Chondrocyte (in vitro differentiated cells): ENCODE measurements around the gene PLEKHG2. TPM values are rescaled to one million over a fixed set of nuclear protein-coding genes. Genes with fewer than 3 reads are reported as not detected.

Experiments
- DNase-seq: peaks from one replicate; pipeline ENCODE4 v3.0.0; 2021; ENCODE audit warnings: mixed read lengths, low spot score
- H3K27ac Mint-ChIP-seq: one replicate; pipeline ENCODE4 v1.8.0; 2021; ENCODE audit warnings: mild to moderate bottlenecking, moderate library complexity, mixed read lengths; ENCODE audit not compliant: unreplicated experiment
- H3K27me3 Mint-ChIP-seq: 2 replicates; pipeline ENCODE4 v1.8.0; 2021; ENCODE audit warnings: low read depth, mixed read lengths
- H3K36me3 Mint-ChIP-seq: 2 replicates; pipeline ENCODE4 v1.8.0; 2021; ENCODE audit warnings: low read depth, mixed read lengths
- H3K4me1 Mint-ChIP-seq: 2 replicates; pipeline ENCODE4 v1.8.0; 2021; ENCODE audit warnings: low read depth, mild to moderate bottlenecking, mixed read lengths
- H3K4me3 Mint-ChIP-seq: one replicate; pipeline ENCODE4 v1.8.0; 2021; ENCODE audit warnings: mild to moderate bottlenecking, moderate library complexity, mixed read lengths; ENCODE audit not compliant: unreplicated experiment
- H3K9me3 Mint-ChIP-seq: 2 replicates; pipeline ENCODE4 v1.8.0; 2021; ENCODE audit warnings: low read depth, mixed read lengths
- total RNA-seq: library from RNA; stranded (reverse); gene quantifications from 3 replicates; pipeline ENCODE4 v1.2.1, GENCODE V29; 2021
- TF ChIP-seq, protein P1 (sequence below): fragments of 200-600 bp; sonication (generic); IDR thresholded peaks from 2 replicates; pipeline ENCODE4 v1.5.0; 2021; ENCODE audit warnings: antibody characterized with exemption, mild to moderate bottlenecking, moderate library complexity

The PLEKHG2 gene
- total RNA-seq, 1 donor from 2014 or later = 150 TPM

DNA sequence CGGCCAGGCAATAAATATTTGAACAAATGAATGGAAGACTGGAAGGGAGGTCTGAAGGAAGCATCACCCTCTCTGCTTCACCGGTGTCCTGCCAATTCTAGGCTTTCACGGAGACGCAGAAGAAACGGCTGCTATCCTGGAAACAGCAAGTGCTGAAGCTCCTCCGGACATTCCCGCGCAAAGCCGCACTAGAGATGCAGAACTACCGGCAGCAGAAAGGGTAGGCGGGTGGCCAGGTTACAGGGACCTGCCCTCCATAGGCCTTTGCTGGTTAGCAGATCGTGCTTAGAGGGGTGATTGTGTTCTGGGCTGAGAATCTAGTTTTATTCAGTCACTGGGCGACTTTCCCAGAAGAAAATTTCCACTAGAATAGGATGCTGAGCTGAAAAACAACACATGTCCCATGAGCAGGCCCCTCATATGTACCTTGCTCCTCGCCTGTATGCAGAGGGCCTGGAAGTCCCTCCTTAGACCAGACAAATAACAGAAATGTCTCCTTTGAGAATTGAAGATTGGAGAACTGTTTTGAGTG, 32.5 kb upstream of the PLEKHG2 start:
- H3K36me3 Mint-ChIP-seq = peaks cover 51% of the 10 kb centered on the region
- no peak overlapping the region for H3K4me3 Mint-ChIP-seq
- H3K27ac Mint-ChIP-seq = no peak overlapping the region
- TF ChIP-seq, protein P1, sequence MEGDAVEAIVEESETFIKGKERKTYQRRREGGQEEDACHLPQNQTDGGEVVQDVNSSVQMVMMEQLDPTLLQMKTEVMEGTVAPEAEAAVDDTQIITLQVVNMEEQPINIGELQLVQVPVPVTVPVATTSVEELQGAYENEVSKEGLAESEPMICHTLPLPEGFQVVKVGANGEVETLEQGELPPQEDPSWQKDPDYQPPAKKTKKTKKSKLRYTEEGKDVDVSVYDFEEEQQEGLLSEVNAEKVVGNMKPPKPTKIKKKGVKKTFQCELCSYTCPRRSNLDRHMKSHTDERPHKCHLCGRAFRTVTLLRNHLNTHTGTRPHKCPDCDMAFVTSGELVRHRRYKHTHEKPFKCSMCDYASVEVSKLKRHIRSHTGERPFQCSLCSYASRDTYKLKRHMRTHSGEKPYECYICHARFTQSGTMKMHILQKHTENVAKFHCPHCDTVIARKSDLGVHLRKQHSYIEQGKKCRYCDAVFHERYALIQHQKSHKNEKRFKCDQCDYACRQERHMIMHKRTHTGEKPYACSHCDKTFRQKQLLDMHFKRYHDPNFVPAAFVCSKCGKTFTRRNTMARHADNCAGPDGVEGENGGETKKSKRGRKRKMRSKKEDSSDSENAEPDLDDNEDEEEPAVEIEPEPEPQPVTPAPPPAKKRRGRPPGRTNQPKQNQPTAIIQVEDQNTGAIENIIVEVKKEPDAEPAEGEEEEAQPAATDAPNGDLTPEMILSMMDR = no peak
- H3K27me3 Mint-ChIP-seq = no peaks in the 10 kb centered on the region
- DNase-seq = no peak
- H3K4me1 Mint-ChIP-seq = no peaks in the 10 kb centered on the region
- H3K9me3 Mint-ChIP-seq = no peaks in the 10 kb centered on the region

DNA sequence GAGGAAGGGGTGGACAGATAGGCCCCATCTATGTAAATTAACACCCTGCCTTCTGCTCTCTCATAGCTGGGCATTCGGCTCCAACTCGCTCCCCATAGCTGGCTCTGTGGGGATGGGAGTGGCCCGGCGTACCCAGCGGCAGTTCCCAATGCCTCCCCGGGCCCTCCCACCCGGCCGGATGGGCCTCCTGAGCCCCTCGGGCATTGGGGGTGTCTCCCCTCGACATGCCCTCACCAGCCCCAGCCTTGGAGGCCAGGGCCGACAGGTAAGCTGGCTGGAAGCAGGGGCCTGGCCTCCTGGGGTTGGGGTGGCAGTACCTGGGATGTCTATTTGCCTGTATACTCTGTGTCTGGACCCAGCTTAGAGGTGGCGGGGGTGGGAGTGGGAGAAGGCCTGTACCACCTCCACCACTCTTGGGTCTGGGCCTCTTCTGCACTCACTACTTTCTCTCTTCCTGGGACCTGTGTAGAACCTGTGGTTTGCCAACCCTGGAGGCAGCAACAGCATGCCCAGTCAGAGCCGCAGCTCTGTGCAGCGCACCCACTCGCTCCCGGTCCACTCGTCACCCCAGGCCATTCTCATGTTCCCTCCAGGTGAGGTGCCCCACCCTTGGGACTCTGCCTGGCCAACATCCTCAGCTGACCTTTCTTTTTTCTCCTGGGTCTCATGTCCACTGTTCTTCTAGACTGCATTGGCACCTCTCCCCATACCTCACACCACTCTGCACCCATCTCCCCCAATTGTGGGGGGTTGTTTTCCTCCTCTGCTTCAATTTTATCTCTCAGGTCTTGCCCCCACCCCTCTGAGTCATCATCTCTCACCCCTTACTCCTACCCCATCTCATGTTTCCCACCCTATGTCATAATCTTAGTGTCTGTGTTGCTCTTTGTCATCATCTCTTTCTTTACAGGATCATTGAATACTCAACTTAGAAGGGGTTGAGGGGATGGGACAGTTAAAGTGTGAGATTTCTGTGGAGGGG, 31.7 kb upstream of the PLEKHG2 start:
- Mint-ChIP-seq H3K4me3 (no peak overlapping the region), H3K27ac (peak overlapping the region; percentile 1), H3K9me3 (no peaks in the 10 kb centered on the region), H3K36me3 (peaks cover 48% of the 10 kb centered on the region), H3K27me3 (no peaks in the 10 kb centered on the region), H3K4me1 (no peaks in the 10 kb centered on the region)
- TF ChIP-seq, protein P1 = no peak
- no peak for DNase-seq

DNA sequence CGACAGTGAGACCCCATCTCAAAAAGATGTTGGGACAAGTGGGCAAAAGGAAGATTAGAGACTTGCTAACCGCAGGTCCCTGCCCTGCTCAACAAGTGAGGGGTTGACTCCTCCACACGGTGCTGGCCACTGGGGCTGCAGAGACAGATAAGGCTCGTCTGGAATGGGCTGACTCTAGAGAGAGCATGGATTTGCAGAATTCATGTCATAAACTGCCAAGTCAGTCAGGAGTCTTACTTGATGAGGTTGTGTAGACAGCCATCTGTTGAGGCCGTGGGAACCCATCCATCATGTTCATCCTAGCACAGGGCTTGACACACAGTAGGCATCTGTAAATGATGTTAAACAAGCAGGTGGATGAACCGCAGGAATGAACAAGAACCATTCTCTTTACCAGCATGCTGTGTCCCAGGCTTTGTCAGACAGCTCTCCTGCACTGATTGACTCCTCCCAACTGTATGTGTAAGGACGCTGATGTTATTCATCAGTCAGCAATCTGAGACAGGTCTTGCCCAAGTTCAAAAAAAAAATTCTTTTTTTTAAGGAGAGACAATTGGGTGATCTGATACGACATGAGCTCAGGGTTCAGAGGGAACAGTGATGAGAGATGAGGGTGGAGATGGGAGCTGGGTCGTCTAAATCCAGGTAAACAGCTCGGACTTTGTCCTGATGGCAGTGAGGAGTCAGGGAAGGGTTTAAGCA, 30.4 kb upstream of the PLEKHG2 start:
- Mint-ChIP-seq H3K36me3 (peaks cover 50% of the 10 kb centered on the region), H3K27ac (no peak overlapping the region), H3K27me3 (no peaks in the 10 kb centered on the region), H3K4me3 (no peak overlapping the region), H3K9me3 (no peaks in the 10 kb centered on the region), H3K4me1 (no peaks in the 10 kb centered on the region)
- TF ChIP-seq, protein P1 = no peak
- DNase-seq = no peak

DNA sequence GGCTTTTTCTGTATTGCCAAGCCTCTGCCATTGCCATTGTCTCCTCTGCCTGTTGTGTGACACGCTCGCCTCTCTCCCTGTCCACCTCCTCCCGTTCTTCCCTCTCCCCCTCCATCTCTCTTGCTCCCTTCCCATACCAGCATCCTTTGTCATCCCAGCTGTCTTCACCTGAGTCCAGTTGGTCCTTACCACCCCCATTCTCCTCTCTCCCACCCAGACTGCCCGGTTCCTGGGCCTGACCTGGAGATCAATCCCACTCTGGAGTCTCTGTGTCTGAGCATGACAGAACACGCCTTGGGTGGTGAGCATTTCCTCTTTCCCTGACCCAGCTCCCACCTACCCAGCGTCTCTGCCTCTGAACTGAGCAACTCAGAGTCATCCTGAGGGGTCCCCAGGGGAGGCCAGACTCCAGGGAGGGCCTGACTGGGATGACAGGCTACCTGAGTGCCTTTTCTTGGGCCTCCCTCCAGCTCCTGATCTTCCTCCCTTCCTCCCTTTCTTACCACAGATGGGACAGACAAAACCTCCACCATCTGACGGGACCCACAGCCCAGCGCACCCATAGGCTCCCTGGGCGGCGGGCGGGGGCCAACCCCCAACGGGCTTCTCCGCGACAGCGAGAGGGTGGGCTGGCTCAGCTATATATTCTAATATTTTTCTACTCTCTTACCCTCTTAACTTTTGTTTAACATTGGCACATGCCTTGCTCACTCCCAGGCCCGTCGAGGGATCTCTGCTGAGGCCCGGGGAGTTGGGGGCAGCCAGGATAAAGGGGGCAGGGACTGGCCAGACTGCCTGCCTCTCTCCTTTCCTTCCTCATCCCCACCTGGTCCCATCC, 29.3 kb upstream of the PLEKHG2 start:
- H3K27me3 Mint-ChIP-seq = no peaks in the 10 kb centered on the region
- H3K4me1 Mint-ChIP-seq = no peaks in the 10 kb centered on the region
- peak overlapping the region; percentile 57 for H3K27ac Mint-ChIP-seq
- H3K36me3 Mint-ChIP-seq = peaks cover 45% of the 10 kb centered on the region
- DNase-seq = no peak
- H3K4me3 Mint-ChIP-seq = no peak overlapping the region
- no peaks in the 10 kb centered on the region for H3K9me3 Mint-ChIP-seq
- TF ChIP-seq, protein P1 = no peak
